ENCODE data around the gene SMU1.

Gene SMU1

GRCh38 chr9:33044677-33045282, 31.7 kb downstream of the SMU1 start:
- TF ChIP-seq CTCF (IDR thresholded peaks at IDR 0.05; ENCODE audit: insufficient read depth, missing control alignments), result peak; percentile 44
- DNase-seq (ENCODE audit: insufficient read length, low spot score) (no peak), FAIRE-seq (no peak)

DNA sequence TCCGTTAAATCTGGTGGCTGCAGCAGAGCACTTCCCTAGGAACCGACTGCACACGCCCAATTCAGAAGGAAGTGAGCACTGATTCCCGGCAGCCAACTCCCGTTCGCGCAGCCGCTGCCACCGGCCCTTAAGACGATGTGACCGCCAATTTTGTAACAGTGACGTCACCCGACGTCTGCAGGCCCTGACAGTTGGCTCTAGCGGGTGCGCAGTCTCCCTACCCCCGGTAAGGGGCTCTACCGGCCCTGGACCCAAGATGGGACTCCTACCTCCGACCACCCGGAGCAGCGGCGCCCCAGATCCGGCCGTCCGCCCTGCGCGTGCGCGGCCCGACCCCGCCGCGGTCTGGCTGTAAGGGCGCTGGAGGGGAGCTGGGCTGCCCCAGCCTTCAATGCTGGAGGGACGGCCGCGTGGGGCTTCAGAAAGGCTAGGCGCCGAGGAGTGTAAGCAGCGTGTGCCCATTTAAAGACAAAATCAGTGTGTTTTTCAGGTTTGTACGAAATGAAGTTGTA, 32.3 kb downstream of the SMU1 start:
- peak; percentile 35 for DNase-seq (ENCODE audit: insufficient read length, low spot score)
- no peak for FAIRE-seq
- TF ChIP-seq CTCF (IDR thresholded peaks at IDR 0.05; ENCODE audit: insufficient read depth, missing control alignments), result no peak

- no peak for DNase-seq (ENCODE audit: insufficient read length, low spot score)
- TF ChIP-seq CTCF (IDR thresholded peaks at IDR 0.05; ENCODE audit: insufficient read depth, missing control alignments), result no peak
- no peak for FAIRE-seq
These were observed 32.8 kb downstream of the SMU1 start for GRCh38 chr9:33043671-33044070.

- TF ChIP-seq CTCF (IDR thresholded peaks at IDR 0.05; ENCODE audit: insufficient read depth, missing control alignments), result no peak
- FAIRE-seq (no peak), DNase-seq (ENCODE audit: insufficient read length, low spot score) (no peak)
These were observed 34.0 kb downstream of the SMU1 start for GRCh38 chr9:33042473-33042872.

DNA sequence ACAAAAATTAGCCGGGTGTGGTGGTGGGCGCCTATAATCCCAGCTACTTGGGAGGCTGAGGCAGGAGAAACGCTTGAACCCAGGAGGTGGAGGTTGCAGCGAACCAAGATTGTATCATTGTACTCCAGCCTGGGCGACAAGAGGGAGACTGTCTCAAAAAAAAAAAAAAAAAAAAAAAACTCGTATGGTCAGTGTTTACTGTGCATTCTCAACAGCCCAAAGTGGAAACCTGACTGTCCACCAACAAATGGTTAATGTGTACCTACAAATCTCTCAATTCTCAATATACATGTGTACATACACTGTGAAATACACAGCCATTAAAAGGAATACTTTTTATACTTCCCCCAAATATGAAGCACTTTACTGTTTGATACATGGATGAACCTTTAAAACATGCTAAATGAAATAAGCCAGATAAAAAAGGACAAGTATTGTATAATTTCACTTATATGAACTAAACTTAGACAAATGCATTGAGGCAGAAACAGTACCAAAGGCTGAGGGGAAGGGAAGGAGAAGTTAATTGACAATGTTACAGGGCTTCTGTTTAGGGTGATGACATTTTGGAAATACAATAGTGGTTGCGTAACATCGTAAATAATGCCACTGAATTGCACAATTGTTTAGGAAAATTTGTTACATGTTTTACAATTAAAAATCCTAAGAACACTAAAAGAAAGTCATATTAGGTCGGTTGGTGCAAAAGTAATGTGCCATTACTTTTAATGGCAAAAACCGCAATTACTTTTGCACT, 34.9 kb downstream of the SMU1 start:
- no peak for TF ChIP-seq CTCF (IDR thresholded peaks at IDR 0.05; ENCODE audit: insufficient read depth, missing control alignments)

DNA sequence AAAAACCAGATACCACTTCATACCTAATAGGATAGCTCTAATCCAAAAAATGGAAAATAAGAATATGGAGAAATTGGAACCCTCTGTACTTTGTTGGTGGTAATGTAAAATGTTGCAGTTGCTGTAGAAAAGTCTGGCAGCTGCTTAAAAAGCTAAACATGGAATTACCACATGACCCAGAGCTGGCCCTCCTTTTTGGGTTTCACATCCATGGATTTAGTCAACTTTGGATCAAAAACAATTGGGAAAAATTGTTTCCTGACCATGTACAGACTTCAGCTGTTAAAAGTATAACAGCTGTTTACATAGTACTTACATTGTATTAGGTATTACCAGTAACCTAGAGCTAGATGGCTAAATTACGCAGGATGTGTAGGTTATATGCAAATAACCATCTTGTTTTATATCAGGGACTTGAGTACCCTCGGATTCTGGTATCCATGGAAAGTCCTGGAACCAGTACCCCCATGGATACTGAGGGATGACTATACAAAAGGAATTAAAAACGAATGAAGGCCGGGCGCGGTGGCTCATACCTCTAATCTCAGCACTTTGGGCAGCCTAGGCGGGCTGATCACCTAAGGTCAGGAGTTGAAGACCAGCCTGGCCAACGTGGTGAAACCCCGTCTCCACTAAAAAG, 35.6 kb downstream of the SMU1 start:
- FAIRE-seq, result no peak
- TF ChIP-seq CTCF (IDR thresholded peaks at IDR 0.05; ENCODE audit: insufficient read depth, missing control alignments), result no peak
- DNase-seq (ENCODE audit: insufficient read length, low spot score), result no peak

More for the DNA sequence above, 34.9 kb downstream of the SMU1 start:
- FAIRE-seq, result no peak
- no peak for DNase-seq (ENCODE audit: insufficient read length, low spot score)

All from D721Med (cell line).